ENCODE data around the gene ZNF592. TPM values are rescaled to one million over a fixed set of nuclear protein-coding genes. Genes with fewer than 3 reads are reported as not detected.
A peak's percentile ranks its signal among the peaks of the same experiment; 100 is the strongest.

Gene ZNF592
- total and polyA plus RNA-seq, 12 donors, result 8.2 to 26.9 (median 20.5) TPM

GRCh38 chr15:84772467-84772866 lies 24.1 kb downstream of the ZNF592 start:
- peaks cover 0 to 72% (median 15%) of the 10 kb centered on the region in 9 donors for H3K36me3 ChIP-seq
- H3K4me3 ChIP-seq, result no peak overlapping the region
- intact Hi-C loops (cut with DNase I), result loop anchor here in 1 of 10 donors (10.0 kb wide), 1 partner anchor 108 kb away; no protein-coding TSS in a partner anchor
- ATAC-seq (no peak), DNase-seq (no peak)
- 49 to 66% methylated on average over 2 of the region's 2 CpGs for WGBS, 2 donors
- H3K27ac ChIP-seq, result peak overlapping the region in 3 of 10 donors; percentile 18 to 46 (median 19)
- no peaks in the 10 kb centered on the region for H3K9me3 ChIP-seq
- no peak for TF ChIP-seq CTCF (IDR thresholded peaks at IDR 0.05)
- H3K4me1 ChIP-seq, result peaks cover 0 to 42% (median 16%) of the 10 kb centered on the region in 9 donors
- H3K27me3 ChIP-seq, result no peaks in the 10 kb centered on the region

- TF ChIP-seq CTCF (IDR thresholded peaks at IDR 0.05), result no peak
- no peak for DNase-seq
- Histone ChIP-seq H3K36me3 (peaks cover 0 to 70% (median 20%) of the 10 kb centered on the region in 9 donors), H3K9me3 (no peaks in the 10 kb centered on the region), H3K4me3 (no peak overlapping the region), H3K27me3 (no peaks in the 10 kb centered on the region), H3K4me1 (peaks cover 0 to 48% (median 16%) of the 10 kb centered on the region in 9 donors), H3K27ac (peak overlapping the region in 1 of 10 donors; percentile 45)
- ATAC-seq, result peak in 1 of 8 donors; percentile 46
- WGBS, 2 donors, result 86 to 91% methylated on average over 3 of the region's 3 CpGs
- intact Hi-C loops (cut with DNase I), result loop anchor here in 1 of 10 donors (10.0 kb wide), 1 partner anchor 109 kb away; no protein-coding TSS in a partner anchor
Measured at GRCh38 chr15:84773716-84774115, 25.3 kb downstream of the ZNF592 start.

- H3K4me1 ChIP-seq, result peaks cover 0 to 56% (median 23%) of the 10 kb centered on the region in 9 donors
- 89% methylated on average over 1 of the region's 1 CpG for WGBS, 2 donors
- no peaks in the 10 kb centered on the region for H3K27me3 ChIP-seq
- intact Hi-C loops (cut with DNase I), result loop anchor here in 1 of 10 donors (10.0 kb wide), 1 partner anchor 111 kb away; no protein-coding TSS in a partner anchor
- DNase-seq (no peak), ATAC-seq (peak in 1 of 8 donors; percentile 17)
- H3K36me3 ChIP-seq, result peaks cover 0 to 62% (median 12%) of the 10 kb centered on the region in 9 donors
- TF ChIP-seq CTCF (IDR thresholded peaks at IDR 0.05), result no peak
- no peak overlapping the region for H3K27ac ChIP-seq
- H3K9me3 ChIP-seq, result no peaks in the 10 kb centered on the region
- no peak overlapping the region for H3K4me3 ChIP-seq
Measured at GRCh38 chr15:84775867-84776449, 27.6 kb downstream of the ZNF592 start.

- Histone ChIP-seq H3K9me3 (no peaks in the 10 kb centered on the region), H3K4me3 (no peak overlapping the region), H3K27me3 (no peaks in the 10 kb centered on the region), H3K4me1 (peaks cover 0 to 46% (median 13%) of the 10 kb centered on the region in 9 donors), H3K36me3 (peaks cover 0 to 75% (median 21%) of the 10 kb centered on the region in 9 donors), H3K27ac (no peak overlapping the region)
- intact Hi-C loops (cut with DNase I), result loop anchor here in 1 of 10 donors (10.0 kb wide), 1 partner anchor 113 kb away; no protein-coding TSS in a partner anchor
- whole genome bisulfite sequencing, 2 donors, result 82 to 85% methylated on average over 13 of the region's 13 CpGs
- ATAC-seq (no peak), DNase-seq (no peak)
- TF ChIP-seq CTCF (IDR thresholded peaks at IDR 0.05), result no peak
Measured at GRCh38 chr15:84778194-84778593, 29.8 kb downstream of the ZNF592 start.

Measured in heart right ventricle (tissue), 16 donors.